SKM-1 treated with dmso at 0.1 percent for 144 hours (cell line): ENCODE measurements around the gene USP31.
"Not testable (repeated sequence)": the region's sequence is repeated elsewhere in the genome, so short reads cannot be mapped to it uniquely, and the experiment has no call there.

Experiments used
- DNase-seq: peaks from one replicate; lab custom pipeline; 2025; ENCODE audit not compliant: unreplicated experiment; lab: John Stamatoyannopoulos, UW

Gene USP31

DNA sequence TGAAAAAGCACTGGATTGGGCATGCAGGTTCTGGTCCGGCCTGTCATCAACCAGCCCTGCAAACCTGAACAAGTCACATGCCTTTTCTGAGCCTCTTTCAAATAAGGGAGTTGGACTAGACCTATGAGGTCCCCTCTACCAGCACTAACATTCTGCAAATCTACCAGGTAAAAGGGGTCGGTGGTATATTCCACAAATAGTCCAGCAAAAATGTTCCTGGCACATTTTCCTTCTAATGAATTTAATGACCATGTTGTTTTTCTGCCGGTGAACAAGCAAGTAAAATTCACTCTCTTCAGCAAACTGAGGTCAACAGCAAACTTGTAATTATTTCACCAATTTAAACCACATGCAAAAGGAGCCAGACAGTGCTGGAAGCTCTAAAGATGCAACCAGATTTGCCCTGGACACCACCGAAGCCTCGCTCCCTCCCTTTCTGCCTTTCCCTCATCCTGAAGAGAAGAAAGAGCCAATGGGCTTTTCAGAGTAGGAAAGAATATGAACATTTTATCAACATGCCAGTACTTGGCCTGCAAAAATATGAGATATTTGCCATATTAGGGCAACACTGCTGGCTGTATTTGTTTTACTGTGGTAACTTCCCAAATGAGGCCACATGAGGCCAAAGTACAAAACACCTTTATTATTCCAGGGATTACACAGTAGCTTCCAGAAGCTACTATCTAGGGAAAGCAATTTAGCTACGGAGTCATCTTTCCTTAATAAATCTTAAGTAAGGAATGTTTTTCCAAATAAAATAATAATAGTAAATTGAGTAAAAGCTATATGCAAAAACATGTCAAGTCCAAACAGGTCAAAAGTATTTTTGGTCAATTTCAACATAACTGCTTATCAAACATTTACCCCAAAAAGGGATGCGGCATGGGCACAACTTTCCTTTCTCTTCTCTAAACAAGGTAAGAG is 45.0 kb downstream of the USP31 start:
- DNase-seq, result no peak

DNA sequence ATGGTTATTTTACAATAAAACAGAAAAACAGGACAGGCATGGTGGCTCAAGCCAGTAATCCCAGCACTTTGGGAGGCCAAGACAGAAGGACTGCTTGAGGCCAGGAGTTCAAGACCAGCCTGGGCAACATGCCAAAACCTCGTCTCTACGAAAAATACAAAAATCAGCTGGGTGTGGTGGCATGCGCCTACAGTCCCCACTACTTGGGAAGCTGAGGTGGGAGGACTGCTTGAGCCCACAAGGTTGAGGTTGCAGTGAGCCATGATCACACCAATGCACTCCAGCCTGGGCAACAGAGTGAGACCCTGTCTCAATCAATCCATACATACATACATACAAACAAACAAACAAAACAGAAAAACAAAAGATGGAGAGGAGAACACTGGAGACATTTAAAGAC is 45.6 kb downstream of the USP31 start:
- DNase-seq, result no peak

DNA sequence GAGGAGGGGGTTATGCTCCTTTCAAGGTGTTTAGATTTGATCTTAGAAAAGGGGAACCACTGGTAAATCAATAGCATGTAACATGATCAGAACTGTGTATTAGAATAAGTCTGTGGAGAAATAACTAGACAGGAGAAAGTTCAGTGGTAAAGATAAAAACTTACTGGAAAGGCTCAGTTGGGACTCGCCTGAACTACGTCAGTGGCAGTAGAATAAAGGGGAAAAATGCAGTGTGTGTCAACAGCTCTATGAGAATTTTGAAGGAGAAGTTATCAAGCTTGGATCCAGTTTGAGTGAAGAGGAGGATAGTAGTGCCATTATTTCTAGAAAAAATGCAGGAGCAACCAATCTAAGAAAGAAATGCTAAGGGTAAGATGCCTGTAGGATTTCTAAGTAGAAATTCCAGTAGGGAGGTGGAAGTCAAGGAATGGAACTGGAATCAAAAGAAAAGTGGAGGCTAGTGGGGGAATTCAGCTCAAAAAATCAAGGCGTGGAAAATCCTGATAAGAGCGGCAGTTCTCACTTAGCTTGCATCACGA is 48.2 kb downstream of the USP31 start:
- DNase-seq, result no peak

DNA sequence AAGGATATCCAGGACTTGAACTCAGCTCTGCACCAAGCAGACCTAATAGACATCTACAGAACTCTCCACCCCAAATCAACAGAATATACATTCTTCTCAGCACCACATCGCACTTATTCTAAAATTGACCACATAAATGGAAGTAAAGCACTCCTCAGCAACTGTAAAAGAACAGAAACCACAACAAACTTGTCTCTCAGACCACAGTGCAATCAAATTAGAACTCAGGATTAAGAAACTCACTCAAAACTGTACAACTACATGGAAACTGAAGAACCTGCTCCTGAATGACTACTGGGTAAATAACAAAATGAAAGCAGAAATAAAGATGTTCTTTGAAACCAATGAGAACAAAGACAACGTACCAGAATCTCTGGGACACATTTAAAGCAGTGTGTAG is 52.8 kb downstream of the USP31 start:
- not testable (repeated sequence) for DNase-seq

DNA sequence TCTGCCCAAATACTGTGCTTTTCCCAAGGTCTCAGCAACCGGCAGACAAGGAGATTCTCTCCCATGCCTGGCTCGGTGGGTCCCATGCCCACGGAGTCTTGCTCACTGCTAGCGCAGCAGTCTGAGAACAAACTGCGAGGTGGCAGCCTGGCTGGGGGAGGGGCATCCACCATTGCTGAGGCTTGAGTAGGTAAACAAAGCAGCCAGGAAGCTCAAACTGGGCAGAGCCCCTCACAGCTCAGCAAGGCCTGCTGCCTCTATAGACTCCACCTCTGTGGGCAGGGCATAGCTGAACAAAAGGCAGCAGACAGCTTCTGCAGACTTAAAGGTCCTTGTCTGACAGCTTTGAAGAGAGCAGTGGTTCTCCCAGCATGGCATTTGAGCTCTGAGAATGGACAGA is 55.1 kb downstream of the USP31 start:
- not testable (repeated sequence) for DNase-seq

DNA sequence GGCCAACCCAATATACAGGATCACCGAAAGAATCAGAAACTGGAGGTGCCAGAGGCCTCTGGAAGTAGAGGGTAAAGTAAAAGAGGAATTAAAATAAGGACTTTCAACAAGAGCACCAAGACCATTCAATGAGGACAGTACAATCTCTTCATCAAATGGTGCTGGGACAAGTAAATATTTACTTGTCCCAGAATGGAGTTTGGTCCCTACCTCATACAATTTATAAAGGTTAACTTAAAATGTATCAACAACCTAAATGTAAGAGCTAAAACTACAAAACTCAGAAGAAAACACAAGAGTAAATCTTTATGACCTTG is 56.5 kb downstream of the USP31 start:
- DNase-seq, result no peak

DNA sequence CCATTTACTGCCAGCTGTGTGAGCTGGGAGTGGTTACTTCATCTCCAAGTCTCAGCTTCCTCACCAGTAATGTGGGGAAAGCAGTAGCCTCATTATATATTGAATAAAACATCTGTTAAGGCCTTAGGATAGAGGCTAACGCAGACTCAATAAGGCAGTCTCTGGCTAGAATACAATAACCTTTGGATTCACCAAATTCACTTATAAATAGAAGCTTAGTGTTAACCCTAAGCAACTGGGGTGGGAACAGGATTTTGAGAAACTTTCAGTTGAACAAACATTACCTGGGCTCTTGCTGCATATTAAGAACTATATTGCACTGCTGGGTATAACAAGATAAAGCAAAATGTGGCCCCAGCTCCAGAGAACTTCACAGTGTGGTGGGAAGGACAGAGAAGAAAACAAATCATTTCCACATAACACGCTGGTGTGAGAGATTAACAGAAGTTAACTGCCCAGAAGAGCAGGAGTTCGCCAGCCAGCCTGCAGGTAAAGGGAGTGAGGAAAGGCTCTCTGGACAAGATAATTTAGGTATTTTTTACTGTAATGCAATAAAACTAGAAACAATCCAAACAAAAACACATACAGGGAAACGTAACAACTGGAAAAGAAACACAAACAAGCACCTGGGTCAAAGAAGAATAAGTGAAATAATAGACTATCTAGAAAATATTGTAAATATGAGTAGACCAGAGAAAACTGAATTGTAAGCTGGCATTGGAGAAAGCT is 57.0 kb downstream of the USP31 start:
- no peak for DNase-seq

DNA sequence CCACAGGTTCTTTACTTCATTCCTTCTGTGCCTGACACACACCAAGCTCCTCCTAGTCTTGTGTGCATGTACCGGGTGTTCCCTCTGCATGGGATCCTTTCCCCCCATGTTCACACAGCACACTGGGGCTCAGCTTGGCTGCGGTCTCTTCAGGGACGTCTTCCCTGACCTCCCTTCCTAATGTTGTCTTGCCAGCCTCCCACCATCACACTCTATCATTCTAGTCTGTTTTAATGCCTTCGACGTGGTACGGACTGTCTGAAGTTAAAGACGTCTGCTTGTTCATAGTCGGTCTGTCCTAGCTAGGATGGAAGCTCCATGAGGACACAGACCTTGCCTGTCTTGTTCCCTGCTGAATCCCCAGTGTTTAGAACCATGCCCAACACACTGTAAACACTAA is 60.1 kb downstream of the USP31 start:
- DNase-seq, result no peak

DNA sequence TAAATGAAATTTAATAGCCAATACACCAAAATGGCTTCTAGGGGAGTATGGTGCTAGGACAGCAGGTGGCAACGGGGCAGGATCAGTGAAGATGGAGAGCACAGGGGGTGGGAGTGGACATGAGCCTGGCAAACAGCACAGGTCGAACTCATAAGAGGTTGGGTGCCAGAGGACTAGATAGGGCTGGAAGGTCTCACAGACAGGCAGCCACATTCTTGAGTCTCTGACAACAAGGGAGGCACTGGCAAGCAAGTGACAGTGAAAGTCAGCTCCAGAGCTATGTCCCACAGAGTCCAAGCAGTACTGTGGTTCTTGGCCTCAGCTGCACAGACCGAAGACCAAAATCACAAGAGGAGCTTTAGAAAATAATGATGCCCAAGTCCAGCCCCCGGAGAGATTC is 61.2 kb downstream of the USP31 start:
- DNase-seq, result no peak

DNA sequence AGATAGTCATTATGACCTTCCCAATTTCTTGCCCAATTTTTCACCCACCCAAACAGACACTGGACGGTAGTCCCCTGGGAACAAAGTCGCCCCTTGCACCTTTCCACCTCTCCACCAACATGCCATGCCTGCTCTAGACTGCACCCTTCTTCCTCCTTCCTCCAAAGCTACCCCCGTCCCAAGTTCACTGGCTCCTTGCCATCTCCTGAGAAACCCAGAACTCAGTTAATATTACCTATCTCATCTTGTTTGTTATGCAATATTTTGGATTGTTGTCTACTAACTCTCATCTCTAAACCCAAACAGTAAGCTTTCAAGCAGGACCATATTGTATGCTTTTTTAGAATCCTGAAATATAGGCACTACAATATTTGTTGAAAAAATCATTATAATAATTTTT is 63.3 kb downstream of the USP31 start:
- DNase-seq, result no peak

DNA sequence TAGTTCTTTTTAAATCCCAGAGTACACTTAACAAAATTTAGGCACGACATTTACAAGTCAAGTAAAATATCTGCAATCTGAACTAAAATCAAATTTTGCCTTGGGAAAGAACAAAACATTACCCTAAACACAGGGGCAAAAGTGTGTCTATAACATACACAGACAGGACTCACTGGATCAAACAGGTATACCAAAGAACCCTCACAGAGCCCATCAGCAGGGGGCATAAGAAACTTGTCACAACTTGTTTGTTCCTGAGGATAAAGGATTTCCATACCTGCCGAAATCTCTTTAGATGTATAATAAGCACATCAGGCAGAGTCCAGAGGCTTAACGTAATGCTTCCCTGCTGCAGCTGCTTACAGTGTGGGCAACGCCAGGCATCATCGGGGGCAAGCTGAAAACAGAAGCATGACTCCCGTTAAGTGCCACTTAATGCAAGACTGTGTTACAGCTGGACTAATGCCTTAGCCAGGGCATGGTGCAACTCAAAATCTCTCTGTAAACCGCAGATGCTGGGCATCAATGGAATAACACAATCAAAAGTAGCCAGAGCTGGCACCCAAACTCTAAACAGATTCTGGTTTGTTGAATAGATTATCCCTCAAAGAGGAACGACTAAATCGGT is 67.0 kb downstream of the USP31 start:
- no peak for DNase-seq

DNA sequence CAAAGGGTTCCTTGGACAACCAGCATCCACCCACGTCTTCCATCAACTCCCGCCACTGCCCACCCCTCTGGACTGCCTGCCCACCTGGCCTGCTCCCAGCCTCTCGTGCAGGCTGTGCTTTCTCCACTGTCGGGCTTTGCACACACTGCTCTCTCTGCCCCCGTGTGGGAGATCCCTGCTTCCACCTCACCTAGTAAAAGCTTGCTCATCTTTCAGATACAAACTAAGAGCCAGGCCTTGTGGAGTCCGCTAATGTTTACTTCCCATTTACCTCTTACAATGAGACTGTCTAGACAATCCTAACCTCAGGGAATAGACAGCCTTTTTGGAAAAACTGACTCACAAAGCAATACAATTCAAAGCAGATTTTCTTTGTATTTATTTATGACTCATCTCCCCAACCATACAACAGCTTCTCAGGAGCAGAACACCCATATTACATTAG is 67.6 kb downstream of the USP31 start:
- DNase-seq, result no peak

DNA sequence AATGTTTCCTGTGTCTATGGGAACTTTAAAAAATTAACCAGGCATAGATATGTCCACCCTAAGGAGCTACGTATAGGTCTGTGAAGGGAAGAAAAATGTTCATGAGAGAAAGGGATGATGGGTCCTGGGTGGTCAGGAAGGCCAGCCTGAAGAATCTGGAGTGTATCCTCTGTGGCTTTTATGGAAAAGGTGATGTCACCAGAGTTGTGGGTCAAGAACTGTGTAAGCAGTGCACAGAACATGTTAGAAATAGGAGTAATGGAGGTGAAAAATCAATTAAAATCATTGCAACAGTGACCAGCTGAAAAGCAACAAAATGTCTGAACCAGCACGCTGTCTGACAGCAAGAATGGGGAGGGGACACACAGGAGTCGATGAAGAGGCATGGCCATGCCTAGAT is 68.5 kb downstream of the USP31 start:
- DNase-seq, result no peak

DNA sequence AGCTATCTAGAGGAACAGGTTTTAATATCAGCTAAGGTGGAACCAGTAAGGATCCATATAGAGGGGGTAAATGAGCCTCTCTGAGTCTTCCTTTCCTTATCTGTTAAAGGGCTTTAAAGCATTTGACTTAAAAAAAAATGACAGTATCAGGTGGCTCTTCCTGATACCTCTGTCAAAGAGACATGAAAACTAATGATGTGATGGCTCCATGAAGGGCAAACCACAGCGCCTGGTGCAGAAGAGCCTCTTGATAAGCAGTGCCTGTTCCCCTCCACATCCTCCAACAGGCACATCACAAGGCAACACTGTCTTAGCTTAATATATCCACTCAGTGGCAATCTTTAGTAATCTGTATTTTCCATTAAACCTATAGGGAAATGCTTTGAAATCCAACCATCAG is 68.9 kb downstream of the USP31 start:
- no peak for DNase-seq

DNA sequence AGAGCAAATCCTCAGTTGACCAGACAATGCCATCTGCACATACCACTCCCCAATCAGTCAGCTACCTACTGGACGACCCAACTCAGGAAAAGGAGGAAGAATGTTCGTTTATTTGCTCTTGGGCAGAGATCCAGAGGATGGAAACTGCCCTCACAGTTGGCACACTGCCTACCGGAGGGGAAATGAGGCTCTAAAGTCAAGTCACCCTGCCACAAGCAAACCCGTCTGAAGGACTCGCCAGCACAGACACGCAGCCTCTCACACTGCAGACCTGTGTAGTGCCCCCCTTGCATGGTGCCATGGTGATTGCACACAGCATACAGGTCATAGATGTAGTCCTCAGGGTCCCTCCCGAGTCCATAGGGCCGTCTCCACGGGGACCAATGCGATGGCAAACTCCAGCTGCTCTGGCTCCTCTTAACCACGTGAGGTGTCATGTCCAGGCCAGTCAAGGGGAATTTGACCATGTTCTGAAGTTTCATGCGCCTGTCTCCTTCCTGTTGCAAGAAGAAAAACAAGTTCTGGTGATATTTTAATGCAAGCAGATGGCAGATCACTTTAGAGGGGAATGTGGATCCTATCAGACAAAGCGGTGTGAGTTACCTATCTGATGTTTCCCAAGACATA is 69.5 kb downstream of the USP31 start:
- no peak for DNase-seq

DNA sequence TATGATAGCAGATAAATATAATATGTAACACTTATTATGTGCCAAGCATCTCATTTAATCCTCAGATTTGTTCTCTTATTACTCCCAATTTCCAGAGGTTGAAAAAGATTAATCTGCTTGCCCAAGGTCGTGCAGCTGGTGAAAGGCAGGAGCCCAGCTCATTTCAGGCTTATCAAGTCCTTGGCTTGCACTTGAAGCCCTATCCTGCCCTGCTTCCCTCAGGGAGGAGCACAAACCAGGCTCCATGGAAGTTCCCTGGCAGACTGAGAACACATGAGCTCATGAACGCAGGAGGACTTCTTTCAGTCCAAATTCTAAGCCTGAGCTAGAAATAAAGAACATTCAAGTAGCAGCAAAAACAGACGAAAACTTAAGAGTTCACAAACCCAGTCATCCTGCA is 74.8 kb downstream of the USP31 start:
- no peak for DNase-seq

DNA sequence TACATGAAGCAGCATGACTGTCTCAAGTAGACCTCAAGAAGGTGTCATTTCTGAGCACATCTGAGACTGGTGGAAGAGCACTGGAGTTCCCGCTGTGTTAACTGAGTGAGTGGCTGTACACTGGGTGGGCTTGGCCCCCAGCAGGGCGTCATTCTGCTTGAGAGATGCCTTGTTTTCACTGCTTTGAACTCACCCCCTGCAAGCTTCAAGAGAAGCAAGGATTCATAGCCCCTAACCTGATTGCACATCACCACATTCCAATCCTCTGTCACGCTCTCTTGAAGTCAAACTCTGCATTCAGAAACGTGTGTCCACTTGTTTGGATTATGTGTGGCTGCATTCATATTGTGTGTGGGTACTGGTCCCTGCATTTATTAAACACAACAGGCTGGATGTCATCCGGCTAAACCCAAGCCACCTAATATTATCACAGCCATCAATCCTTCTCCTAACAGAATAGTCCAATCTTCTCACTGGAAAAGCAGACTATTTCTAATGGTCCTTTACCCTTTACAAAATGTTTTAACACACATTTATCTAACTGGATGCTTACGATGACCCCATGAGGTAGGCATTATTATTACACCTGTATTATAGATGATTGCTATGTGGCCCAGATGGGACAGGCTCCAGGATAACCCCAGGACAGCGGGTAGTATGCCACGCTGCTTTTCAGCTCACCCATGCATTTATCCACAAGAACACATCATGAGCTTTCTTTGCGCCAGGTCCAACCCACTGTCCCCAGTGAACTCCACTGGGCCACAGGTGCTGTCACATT is 76.3 kb downstream of the USP31 start:
- no peak for DNase-seq

DNA sequence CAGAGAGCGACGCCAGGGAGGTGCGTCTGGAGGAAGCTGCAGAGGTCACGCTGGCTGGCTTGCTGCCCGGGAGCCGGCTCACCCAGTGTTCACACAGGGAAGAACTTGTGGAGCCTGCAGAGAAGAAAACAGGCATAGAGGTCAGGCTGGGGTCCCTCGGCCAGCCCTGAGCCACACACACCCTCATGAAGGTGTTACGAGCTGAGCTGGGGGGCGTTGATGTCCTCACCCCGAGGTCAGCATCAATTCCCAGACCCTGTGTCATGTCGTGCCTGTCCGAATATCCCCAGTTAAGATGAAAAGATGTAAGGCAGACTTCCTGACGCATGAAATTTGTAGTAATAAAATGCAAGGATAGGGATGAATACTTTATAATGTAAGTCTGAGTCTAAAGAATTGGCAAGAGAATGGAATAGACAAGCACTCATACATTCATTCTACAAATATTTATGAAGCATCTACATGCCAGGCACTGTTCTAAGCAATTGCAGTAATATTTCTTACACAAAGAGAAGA is 77.1 kb downstream of the USP31 start:
- DNase-seq, result no peak

DNA sequence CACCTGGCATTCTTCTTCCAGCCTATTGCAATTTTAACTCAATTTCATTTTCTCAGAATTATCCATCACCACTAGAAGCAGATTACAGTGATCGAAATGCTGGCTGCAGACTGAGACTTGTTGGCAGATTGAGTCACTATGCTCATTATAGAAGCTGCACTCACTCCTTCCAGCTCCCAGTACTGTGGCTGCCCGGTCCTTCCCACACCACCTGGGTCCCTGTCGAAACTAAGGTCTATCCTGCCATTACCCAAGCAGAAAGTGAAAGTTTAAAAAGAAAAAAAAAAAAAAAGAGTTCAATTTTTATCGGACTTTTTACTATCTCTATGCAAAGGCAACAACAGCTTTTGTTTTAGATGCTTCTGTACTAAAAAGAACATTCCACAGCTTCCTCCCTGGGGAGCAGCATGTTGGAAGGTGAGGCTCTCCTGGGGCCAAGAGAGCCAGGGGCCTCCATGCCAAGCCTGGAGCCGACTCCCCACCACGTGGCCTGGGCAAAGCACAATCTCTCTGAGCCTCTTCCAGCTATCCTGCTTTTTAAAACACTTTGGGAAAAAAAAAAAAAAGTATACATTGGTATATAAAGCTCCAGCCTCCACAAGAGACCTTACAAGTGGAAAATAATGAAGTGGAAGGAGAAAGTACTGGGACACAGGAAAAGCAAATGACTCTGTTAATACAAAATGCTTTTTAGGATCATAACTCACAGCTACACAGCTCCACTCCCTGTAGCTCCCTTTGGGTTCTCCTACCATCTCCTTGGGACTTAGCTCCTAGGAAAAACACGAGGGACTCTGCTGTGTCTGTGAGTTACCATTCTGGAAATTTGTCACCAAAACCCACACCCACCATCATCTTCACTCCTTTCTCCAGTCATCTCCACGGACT is 77.8 kb downstream of the USP31 start:
- DNase-seq, result no peak
